OCI-LY3 (cell line): ENCODE measurements around the gene PIK3R5.

Experiments
- H2AFZ ChIP-seq: fragments of 200-600, 300-600 bp; shearing (Covaris generic); 2 replicates; pipeline ENCODE4 v1.6.0; 2014; ENCODE audit warnings: antibody characterized with exemption, low read depth, low read length
- H3K27ac ChIP-seq: fragments of 200-600, 300-600 bp; sonication (generic); 2 replicates; pipeline ENCODE4 v1.5.1; 2014; ENCODE audit warnings: mild to moderate bottlenecking, low read length, moderate library complexity, mixed read lengths
- H3K27me3 ChIP-seq: fragments of 200-600, 300-600 bp; sonication (generic); 2 replicates; pipeline ENCODE4 v1.6.1; 2014; ENCODE audit warnings: low read depth, low read length, mixed read lengths
- H3K36me3 ChIP-seq: fragments of 200-600, 300-600 bp; sonication (generic); replicated peaks from 2 replicates; pipeline ENCODE3; 2014; ENCODE audit warnings: low read depth, low read length, mixed read lengths
- H3K4me1 ChIP-seq: fragments of 300-600, 200-600 bp; sonication (generic); 2 replicates; pipeline ENCODE4 v1.6.1; 2014; ENCODE audit warnings: low read length, mixed read lengths
- H3K4me2 ChIP-seq: fragments of 200-600, 300-600 bp; sonication (generic); 2 replicates; pipeline ENCODE4 v1.6.1; 2014; ENCODE audit warnings: low read length, mixed read lengths
- H3K4me3 ChIP-seq: fragments of 300-600, 200-600 bp; sonication (generic); 2 replicates; pipeline ENCODE4 v1.5.1; 2014; ENCODE audit warnings: antibody characterized with exemption, mild to moderate bottlenecking, low read length, moderate library complexity
- H3K79me2 ChIP-seq: fragments of 300-600, 200-600 bp; shearing (Covaris generic); 2 replicates; pipeline ENCODE4 v1.6.1; 2014; ENCODE audit warnings: mild to moderate bottlenecking, low read length, mixed read lengths
- H3K9ac ChIP-seq: fragments of 300-600, 200-600 bp; shearing (Covaris generic); 2 replicates; pipeline ENCODE4 v1.6.0; 2014; ENCODE audit warnings: mild to moderate bottlenecking, low read length, moderate library complexity
- H3K9me3 ChIP-seq: fragments of 200-600, 300-600 bp; shearing (Covaris generic); 2 replicates; pipeline ENCODE4 v1.6.1; 2014; ENCODE audit warnings: low read length, mixed read lengths; ENCODE audit not compliant: insufficient read depth
- H4K20me1 ChIP-seq: fragments of 200-600, 300-600 bp; sonication (generic); 2 replicates; pipeline ENCODE4 v1.6.1; 2016; ENCODE audit warnings: low read length, mixed read lengths; ENCODE audit not compliant: insufficient read depth
- EZH2phosphoT487 ChIP-seq: fragments of 200-600 bp; shearing (Covaris generic); IDR thresholded peaks from 2 replicates; pipeline ENCODE4 v1.6.1; 2018; ENCODE audit warnings: antibody characterized with exemption, mixed run types, low read depth
- TF ChIP-seq, protein P1 (sequence below): fragments of 200-600, 300-600 bp; sonication (generic); IDR thresholded peaks from 2 replicates; pipeline ENCODE4 v1.5.1; 2014; ENCODE audit warnings: antibody characterized with exemption, low read length, low read depth

PIK3R5 gene

DNA sequence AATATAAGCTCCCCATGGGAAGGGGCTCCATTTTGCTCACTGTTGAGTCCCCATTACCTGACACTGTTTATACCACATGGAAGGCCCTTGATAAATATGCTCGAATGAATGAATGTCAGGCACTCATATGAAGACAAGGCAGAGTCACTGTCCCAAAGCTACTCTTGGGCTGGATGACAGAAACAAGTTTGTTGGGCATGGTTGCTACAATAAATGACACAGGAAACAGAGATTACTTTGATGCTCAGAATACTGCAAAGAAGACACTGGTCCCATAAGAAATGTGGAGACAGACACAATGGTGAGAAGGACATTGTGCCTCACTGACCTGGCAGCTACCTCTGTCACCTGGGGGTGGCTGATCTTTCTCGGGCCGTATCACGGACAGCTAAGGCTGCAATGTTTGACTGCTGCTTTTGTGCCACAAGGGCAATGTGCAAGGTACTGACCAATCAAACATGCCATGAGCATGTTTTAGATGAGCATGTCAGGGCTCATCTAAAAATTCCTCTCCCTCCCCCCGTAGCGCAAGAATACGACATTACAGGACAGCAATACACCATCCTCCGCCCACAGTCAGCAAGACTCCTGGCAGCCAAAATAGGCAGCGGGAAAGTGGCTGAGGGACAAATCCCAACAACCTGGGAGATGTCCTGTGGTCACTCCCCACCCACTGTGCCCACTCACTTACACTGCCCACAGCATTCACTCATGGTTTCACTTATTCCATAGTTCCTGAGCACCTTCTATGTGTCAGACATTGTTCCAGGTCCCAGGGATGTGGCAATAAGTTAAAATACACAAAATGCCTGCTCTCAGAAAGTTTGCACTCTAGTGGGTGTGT is 103.1 kb downstream of the PIK3R5 start:
- no peaks in the 10 kb centered on the region for H3K36me3 ChIP-seq
- no peak overlapping the region for H3K4me3 ChIP-seq
- no peak overlapping the region for H2AFZ ChIP-seq
- H4K20me1 ChIP-seq: no peaks in the 10 kb centered on the region
- H3K9ac ChIP-seq: no peak overlapping the region
- no peak for TF ChIP-seq EZH2phosphoT487
- TF ChIP-seq, protein P1, sequence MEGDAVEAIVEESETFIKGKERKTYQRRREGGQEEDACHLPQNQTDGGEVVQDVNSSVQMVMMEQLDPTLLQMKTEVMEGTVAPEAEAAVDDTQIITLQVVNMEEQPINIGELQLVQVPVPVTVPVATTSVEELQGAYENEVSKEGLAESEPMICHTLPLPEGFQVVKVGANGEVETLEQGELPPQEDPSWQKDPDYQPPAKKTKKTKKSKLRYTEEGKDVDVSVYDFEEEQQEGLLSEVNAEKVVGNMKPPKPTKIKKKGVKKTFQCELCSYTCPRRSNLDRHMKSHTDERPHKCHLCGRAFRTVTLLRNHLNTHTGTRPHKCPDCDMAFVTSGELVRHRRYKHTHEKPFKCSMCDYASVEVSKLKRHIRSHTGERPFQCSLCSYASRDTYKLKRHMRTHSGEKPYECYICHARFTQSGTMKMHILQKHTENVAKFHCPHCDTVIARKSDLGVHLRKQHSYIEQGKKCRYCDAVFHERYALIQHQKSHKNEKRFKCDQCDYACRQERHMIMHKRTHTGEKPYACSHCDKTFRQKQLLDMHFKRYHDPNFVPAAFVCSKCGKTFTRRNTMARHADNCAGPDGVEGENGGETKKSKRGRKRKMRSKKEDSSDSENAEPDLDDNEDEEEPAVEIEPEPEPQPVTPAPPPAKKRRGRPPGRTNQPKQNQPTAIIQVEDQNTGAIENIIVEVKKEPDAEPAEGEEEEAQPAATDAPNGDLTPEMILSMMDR: no peak
- H3K9me3 ChIP-seq: no peaks in the 10 kb centered on the region
- H3K27ac ChIP-seq: no peak overlapping the region
- H3K27me3 ChIP-seq: 0 out of 2 replicates have a peak, but pooled peaks cover 5% of the 10 kb centered on the region
- no peaks in the 10 kb centered on the region for H3K79me2 ChIP-seq
- no peak overlapping the region for H3K4me2 ChIP-seq
- peaks cover 48% of the 10 kb centered on the region for H3K4me1 ChIP-seq

DNA sequence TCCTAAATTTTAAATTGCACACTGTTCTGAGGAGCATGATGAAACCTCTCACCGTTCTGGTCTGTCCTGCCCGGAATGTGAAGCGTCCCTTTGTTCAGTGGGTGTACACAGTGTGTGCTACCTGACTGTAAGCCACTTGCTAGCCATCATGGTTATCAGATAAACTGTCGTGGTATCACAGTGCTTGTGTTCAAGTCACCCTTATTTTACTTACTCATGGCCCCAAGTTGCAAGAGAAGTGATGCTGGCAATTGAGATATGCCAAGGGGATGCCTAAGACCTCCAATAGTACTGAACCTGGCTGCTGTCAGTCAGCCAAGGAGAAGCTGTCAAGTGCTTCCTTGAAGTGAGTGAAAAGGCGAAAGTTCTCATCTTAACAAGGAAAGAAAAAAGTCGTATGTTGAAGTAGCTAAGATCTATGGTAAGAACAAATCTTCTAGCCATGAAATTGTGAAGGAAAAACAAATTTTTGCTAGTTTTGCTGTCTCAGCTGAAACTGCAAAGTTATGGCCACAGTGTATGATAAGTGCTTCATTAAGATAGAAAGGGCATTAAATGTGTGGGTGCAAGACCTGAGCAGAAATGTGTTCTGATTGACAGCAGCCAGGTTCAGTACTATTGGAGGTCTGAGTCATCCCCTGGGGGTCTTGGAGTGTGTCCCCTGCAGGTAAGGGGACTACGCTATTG is 103.9 kb downstream of the PIK3R5 start:
- no peaks in the 10 kb centered on the region for H3K79me2 ChIP-seq
- no peaks in the 10 kb centered on the region for H3K9me3 ChIP-seq
- H4K20me1 ChIP-seq: no peaks in the 10 kb centered on the region
- H3K4me1 ChIP-seq: peaks cover 52% of the 10 kb centered on the region
- no peak overlapping the region for H3K4me3 ChIP-seq
- TF ChIP-seq EZH2phosphoT487: no peak
- TF ChIP-seq, protein P1: no peak
- H3K9ac ChIP-seq: no peak overlapping the region
- H3K4me2 ChIP-seq: no peak overlapping the region
- H3K27ac ChIP-seq: no peak overlapping the region
- H3K36me3 ChIP-seq: no peaks in the 10 kb centered on the region
- peaks cover 5% of the 10 kb centered on the region; the same call in 1 of the 2 replicates for H3K27me3 ChIP-seq
- no peak overlapping the region for H2AFZ ChIP-seq

- TF ChIP-seq, protein P1: no peak
- no peak for TF ChIP-seq EZH2phosphoT487
- H2AFZ ChIP-seq: no peak overlapping the region
- H3K27ac ChIP-seq: peak overlapping the region; percentile 79; the same call in 1 of the 2 replicates
- no peak overlapping the region for H3K9ac ChIP-seq
- no peaks in the 10 kb centered on the region for H4K20me1 ChIP-seq
- H3K36me3 ChIP-seq: no peaks in the 10 kb centered on the region
- H3K27me3 ChIP-seq: peaks cover 5% of the 10 kb centered on the region; the same call in 1 of the 2 replicates
- no peaks in the 10 kb centered on the region for H3K9me3 ChIP-seq
- H3K4me3 ChIP-seq: no peak overlapping the region
- H3K4me2 ChIP-seq: no peak overlapping the region
- no peaks in the 10 kb centered on the region for H3K79me2 ChIP-seq
- peaks cover 63% of the 10 kb centered on the region for H3K4me1 ChIP-seq
These were observed 105.6 kb downstream of the PIK3R5 start for GRCh38 chr17:8859804-8860430.
